GM12892 (cell line): ENCODE results near the gene CDKN1B.
A peak's percentile ranks its signal among the peaks of the same experiment; 100 is the strongest.

Experiments
- POLR2A ChIP-seq: IDR thresholded peaks from 2 replicates; pipeline ENCODE4 v1.6.1; 2011; ENCODE audit warnings: low read depth, low read length, control low read depth
- POLR2AphosphoS5 ChIP-seq: IDR thresholded peaks from 2 replicates; pipeline ENCODE4 v1.6.1; 2011; ENCODE audit warnings: low read depth, low read length, control low read depth

- peak; percentile 81 for TF ChIP-seq POLR2A
- TF ChIP-seq POLR2AphosphoS5 = 0 out of 2 replicates have a peak, but pooled peaks have one; percentile 78
Measured at GRCh38 chr12:12725086-12725955, 8.2 kb downstream of the CDKN1B start.
